Stimulated activated CD4-positive, alpha-beta T cell treated with anti-CD3 and anti-CD28 coated beads, Interleukin-4, amount 100 ng/mL, for 1 hour (primary cell): ENCODE data around the gene NFAM1.

ENCODE experiments used
- DNase-seq: peaks from one replicate; pipeline ENCODE4 v3.0.0-alpha.2; 2020

Gene NFAM1

GRCh38 chr22:42439021-42439567, 6.9 kb upstream of the NFAM1 start:
- DNase-seq = no peak

GRCh38 chr22:42438293-42438650, 6.1 kb upstream of the NFAM1 start:
- DNase-seq = no peak

DNA sequence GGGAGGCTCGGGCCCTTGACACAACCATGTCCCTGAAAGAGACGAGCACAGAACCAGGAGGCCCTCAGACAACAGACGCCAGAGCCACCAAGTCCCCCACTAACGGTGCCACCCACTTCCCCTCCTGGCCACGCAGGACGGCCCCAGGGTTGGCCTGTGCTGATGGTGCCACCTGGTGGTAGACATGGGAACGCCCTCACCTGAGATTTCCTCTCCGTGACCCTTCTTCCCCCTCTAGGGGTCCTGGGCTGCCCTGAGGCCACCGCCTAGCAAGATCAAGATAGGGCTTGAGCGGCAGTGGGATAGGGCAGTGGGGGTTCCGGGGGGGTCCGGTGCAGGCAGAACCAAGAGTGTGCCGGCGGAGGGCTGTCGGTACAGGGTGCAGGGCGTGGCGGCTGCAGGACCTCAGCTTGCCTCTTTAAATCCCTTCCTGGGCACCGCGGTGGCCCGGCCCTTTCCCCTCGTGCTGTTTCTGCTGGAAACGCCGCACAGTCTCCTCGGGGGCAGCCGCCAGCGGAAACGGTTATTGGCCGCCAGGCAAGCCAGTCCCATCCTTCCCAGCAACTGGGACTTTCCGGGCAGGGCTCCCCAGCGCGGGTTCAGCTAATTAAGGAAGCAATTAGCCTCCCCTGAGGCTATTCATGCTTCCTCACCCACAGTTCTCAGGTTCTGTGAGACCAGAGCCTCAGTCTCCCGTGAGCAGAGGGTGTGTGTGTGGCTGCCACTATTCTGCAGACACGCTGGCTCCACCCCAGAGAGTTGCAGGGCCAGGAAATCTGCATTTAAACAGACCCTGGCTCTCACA, 5.5 kb upstream of the NFAM1 start:
- peak; percentile 79 for DNase-seq

- no peak for DNase-seq
These were observed 4.2 kb upstream of the NFAM1 start for GRCh38 chr22:42436404-42436803.

DNA sequence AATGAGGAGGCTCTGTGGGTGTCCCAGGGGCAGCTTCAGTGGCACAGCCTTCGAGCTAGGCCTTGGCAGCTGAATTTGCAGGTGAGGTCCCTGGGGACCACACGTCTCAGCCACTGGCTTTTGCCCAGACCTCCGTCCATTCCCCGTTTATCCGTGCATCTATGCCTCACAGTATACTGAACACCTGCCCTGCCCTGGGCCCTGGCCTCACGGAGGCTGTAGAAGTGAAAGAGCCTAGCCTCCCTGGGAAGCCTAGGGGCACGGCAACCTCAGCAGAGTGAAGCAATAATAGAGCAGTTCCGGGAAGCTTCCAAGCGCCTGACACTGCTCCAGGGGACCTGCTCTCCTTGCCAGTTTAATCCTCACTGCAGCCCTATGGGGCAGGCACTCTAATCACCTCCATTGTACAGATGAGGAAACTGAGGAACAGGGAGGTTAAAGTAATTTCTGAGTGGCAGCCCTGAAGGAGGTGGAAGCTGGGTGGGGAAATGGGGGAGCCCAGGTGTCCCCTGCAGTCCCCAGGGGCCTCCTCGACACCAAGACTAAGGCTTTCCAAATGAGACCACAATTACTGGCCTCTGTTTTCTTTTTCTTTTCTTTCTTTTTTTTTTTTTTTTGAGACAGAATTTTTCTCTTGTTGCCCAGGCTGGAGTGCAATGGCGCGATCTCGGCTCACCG, 2.7 kb upstream of the NFAM1 start:
- DNase-seq = no peak

GRCh38 chr22:42433754-42434682, 1.8 kb upstream of the NFAM1 start:
- no peak for DNase-seq

GRCh38 chr22:42432818-42433217, 615 bp upstream of the NFAM1 start:
- no peak for DNase-seq

- no peak for DNase-seq
These were observed 693 bp downstream of the NFAM1 start for GRCh38 chr22:42431401-42432019.

GRCh38 chr22:42430528-42431125, 1.6 kb downstream of the NFAM1 start:
- no peak for DNase-seq

DNA sequence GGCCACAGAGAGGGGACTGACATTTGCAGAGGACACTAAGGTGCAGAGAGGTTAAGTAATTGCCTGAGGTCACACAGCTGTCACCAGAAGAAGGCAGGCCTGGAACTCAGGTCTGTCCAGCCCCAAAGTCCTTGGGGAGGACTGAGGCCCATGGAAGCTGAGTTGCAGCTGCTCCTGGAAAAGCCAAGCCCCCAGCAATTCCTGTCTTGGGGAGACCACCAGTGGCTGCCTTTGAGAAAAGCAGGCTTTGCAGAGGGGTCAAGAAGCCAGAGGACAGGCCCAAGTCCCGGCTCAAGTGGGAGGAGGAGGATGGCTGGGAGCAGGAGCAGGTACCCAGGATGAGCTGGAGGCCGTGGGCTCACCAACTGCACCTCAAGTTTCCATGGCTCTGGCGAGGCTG, 3.4 kb downstream of the NFAM1 start:
- DNase-seq = no peak

DNA sequence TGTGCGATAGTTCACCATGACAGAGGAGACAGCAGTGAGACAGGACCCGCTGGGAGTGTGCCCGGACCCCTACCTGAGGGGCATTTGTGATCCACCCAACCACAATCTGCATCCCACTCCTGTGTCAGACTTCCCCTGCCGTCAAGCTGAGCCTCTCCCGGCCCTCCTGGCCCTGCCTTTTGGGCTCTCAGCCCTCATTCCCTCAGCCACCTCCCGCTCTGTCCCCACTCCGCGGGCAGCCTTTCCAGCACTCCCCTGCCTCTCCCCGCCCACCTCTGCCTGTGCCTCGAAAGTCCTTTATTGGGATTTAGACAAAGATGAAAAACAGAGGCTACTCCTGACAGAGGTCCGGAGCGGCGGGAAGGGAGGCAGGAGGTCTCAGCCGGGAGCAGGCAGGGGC, 4.2 kb downstream of the NFAM1 start:
- DNase-seq = no peak

GRCh38 chr22:42427167-42427566, 5.0 kb downstream of the NFAM1 start:
- no peak for DNase-seq

GRCh38 chr22:42425989-42426355, 6.2 kb downstream of the NFAM1 start:
- DNase-seq = no peak

DNA sequence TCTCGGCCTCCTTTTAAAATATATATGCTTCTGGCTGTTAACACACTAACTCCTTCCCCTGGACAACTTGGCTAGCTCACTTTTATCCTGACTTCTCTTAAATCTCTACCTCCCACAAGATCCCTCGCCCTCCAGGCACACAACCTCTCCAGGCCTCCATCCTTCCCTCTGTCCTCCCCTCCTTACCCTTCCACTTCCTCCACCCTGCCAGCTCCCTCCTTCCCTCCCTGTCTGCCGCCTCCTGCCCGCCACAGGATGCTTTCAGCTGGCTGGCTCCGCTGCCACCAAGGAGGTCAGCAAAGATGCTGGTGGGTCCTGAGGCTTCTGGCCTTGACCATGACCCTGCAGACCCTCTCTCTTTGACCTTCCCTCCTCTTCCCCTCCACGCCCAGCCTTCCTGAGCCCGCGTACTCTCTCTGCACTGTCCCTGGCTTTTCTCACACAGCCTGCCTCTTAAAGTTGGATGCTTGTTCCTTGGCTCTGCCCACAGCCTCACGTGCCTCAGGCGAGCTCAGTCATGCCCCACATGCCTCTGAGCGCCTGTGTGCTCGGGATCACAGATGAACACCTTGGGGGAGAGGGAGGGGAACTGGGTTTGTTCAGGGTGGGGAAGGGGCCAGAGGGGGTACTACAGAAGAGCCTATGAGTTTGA, 6.7 kb downstream of the NFAM1 start:
- DNase-seq = no peak

- DNase-seq = no peak
These were observed 12.8 kb downstream of the NFAM1 start for GRCh38 chr22:42419243-42419881.

DNA sequence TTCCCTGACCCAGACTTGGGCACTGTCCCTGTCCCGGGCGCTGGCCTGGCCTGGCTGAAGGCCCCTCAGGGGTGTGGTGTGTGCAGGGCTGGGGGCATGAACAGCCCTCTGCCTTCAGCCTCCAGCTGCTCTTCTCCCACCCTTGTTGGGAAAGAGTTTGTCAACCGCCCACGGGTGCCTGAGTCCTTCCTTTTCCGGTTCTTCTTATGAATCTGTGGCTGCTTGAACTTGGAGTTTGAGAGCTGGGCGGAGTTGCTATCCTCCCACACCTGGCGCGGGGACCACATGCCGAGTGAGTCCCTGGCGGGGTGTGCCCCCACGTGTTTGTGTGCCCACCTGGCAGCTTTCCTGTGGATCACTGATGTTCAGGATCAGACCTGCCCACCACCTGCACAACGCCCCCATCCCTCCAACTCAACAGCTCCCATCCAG, 13.4 kb downstream of the NFAM1 start:
- no peak for DNase-seq

DNA sequence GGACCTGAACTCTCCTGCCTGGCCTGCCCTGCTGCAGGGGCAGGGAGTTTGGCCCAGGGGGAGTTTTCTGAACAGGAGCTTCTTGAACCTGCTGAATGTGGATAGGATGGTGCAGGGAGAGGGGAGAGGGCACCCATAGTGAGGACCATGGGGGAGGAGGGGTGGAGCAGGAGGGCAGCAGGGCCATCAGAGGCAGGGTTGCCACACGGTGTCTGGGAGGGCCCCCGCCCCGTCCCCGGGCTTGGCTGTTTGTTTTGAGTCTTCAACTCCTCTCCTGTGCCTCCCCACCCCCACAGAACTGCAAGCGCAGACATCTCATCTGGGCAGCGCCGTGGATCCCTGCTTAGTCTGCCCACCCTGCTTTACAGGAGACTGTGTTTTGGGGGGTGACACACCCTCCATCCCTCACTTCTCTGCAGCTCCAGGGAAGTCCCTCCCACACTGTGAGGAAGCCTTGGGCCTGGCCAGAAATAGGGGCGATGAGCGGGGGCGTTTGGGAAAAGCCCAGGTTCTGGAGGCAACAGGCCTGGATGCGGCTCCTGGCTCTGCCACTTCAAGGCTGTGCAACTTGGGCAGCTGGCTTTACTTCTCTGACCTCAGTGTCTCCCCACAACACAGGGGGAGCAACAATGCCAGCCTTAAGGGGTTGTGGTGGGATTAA, 14.4 kb downstream of the NFAM1 start:
- DNase-seq = no peak

DNA sequence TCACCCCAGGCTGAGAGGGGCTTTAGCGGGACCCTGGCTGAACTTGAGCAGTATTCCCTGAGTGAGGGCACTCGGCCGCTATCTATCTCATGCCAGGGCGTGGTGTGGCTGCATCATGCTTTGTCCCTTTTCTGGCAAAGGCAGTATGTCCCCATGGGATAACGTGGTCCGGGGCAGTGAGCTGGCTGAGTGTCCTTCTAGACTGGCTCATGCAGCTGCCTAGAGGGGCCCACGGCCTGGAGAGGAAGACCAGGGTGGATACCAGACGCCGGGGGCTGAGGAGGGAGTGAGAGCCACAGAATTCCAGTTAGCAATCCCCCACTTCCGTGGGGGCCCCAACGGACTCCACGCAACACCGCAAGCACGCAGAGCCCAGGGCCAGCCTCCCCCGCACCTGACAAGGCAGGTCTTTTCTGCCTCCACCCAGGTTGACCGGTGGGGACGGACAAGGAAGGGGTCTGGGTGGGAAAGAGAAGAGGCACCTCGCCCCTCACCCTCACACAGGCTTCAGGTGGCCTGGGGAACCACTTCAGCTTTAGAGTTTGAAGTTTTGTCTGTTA, 15.5 kb downstream of the NFAM1 start:
- DNase-seq = no peak

DNA sequence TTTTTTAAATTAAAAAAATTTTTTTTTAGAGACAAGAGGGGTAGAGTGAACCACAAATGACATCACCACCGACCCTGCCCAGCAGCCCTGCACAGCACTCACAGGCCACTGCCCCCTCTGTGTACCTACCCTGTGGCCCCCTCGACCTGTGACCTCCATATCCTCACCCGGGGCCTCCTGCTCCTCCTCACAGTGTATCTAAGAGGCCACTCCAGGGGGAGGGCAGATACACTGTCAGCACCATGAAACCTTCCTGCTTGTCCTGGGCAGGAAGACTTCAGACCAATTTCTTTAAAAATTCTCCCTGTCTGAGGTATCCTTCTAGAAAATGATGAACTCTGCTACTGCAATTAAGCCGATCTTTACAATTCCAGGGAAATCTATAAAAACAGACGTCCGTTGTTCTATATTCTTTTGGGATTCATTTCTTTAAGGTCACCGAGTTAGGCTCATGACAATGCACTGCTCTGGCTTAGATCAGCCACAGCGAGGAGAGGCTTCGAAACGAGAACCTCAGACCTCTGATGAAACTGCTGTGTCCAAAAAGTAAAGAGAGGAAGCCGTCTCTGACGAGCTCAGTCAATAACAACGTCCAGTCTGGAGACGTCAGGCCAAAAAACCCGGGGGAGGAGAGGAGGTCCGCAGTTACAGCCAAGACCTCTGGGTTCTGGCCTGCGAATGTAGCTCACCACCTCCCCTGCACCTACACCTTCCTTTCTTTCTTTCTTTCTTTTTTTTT, 17.5 kb downstream of the NFAM1 start:
- no peak for DNase-seq

- DNase-seq = no peak
These were observed 18.2 kb downstream of the NFAM1 start for GRCh38 chr22:42414021-42414420.
